ENCODE data around the gene FEM1B.

FEM1B gene

GRCh38 chr15:68259883-68260282 lies 17.7 kb upstream of the FEM1B start:
- Histone ChIP-seq H3K4me3 (no peak overlapping the region), H3K27ac (no peak overlapping the region)
- DNase-seq (ENCODE audit: low spot score), result no peak
- TF ChIP-seq CTCF (IDR thresholded peaks at IDR 0.05), result no peak

- TF ChIP-seq CTCF (IDR thresholded peaks at IDR 0.05), result no peak
- Histone ChIP-seq H3K27ac (no peak overlapping the region), H3K4me3 (no peak overlapping the region)
- DNase-seq (ENCODE audit: low spot score), result no peak
These were observed 16.3 kb upstream of the FEM1B start for GRCh38 chr15:68261241-68261640.

- Histone ChIP-seq H3K4me3 (no peak overlapping the region), H3K27ac (no peak overlapping the region)
- no peak for DNase-seq (ENCODE audit: low spot score)
- TF ChIP-seq CTCF (IDR thresholded peaks at IDR 0.05), result no peak
These were observed 15.6 kb upstream of the FEM1B start for GRCh38 chr15:68261980-68262379.

- H3K4me3 ChIP-seq, result no peak overlapping the region
- TF ChIP-seq CTCF (IDR thresholded peaks at IDR 0.05), result no peak
- no peak overlapping the region for H3K27ac ChIP-seq
- no peak for DNase-seq (ENCODE audit: low spot score)
These were observed 14.8 kb upstream of the FEM1B start for GRCh38 chr15:68262514-68263356.

GRCh38 chr15:68264282-68264681 lies 13.3 kb upstream of the FEM1B start:
- Histone ChIP-seq H3K27ac (no peak overlapping the region), H3K4me3 (no peak overlapping the region)
- TF ChIP-seq CTCF (IDR thresholded peaks at IDR 0.05), result no peak
- DNase-seq (ENCODE audit: low spot score), result no peak

- no peak for TF ChIP-seq CTCF (IDR thresholded peaks at IDR 0.05)
- H3K4me3 ChIP-seq, result no peak overlapping the region
- no peak for DNase-seq (ENCODE audit: low spot score)
- no peak overlapping the region for H3K27ac ChIP-seq
These were observed 12.5 kb upstream of the FEM1B start for GRCh38 chr15:68265081-68265480.

- no peak for TF ChIP-seq CTCF (IDR thresholded peaks at IDR 0.05)
- Histone ChIP-seq H3K27ac (no peak overlapping the region), H3K4me3 (no peak overlapping the region)
- DNase-seq (ENCODE audit: low spot score), result no peak
These were observed 11.9 kb upstream of the FEM1B start for GRCh38 chr15:68265674-68266073.
